GM18909 (cell line): ENCODE measurements around the gene ASNSD1.
A peak's percentile ranks its signal among the peaks of the same experiment; 100 is the strongest.

ENCODE experiments used
- ATAC-seq: cut with Tn5 transposase; IDR thresholded peaks from one replicate; pipeline ENCODE4 v1.9.1; 2021; ENCODE audit warnings: mild to moderate bottlenecking; ENCODE audit not compliant: unreplicated experiment, poor library complexity

Gene ASNSD1

DNA sequence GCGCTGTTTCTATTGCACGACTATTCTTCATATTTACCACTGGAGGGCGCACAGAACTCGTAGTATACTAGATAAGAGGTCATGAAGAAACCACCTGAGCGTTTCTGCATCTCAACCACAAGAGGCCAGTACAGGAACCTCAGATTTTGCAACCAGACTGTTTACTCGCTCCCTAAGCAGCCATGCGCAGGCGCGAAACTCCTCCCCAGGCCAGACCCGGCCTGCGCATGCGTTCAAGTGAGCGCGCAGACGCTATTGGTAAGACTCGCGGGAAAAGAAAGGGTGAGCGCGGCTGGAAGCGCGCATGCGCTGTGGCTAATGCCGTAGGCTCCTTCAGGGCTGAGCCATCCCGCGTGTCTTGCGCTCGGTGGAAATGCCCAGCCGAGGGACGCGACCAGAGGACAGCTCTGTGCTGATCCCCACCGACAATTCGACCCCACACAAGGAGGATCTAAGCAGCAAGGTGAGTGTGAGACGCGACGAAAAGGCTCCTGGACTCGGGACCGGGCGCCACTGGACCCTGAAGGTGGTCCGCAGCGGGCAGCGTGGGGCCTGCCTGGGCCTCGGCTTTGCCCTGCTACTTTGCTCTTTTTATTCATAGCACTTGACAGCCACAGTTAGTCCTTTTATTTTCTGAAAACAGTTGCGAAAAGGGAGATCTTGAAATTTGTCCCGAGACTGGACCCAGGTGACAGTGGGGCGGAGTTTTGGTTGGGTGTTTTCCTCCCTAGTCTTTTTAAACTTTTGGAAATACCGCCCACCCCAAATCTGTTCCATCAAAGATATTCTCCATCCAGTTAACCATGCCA, at the start of gene ASNSD1:
ASNSD1 (plus strand) TSS at position 312 of the 809 bp plus-strand sequence. CDS start 4,674 bp downstream, outside the sequence.
- peak; percentile 93 for ATAC-seq

DNA sequence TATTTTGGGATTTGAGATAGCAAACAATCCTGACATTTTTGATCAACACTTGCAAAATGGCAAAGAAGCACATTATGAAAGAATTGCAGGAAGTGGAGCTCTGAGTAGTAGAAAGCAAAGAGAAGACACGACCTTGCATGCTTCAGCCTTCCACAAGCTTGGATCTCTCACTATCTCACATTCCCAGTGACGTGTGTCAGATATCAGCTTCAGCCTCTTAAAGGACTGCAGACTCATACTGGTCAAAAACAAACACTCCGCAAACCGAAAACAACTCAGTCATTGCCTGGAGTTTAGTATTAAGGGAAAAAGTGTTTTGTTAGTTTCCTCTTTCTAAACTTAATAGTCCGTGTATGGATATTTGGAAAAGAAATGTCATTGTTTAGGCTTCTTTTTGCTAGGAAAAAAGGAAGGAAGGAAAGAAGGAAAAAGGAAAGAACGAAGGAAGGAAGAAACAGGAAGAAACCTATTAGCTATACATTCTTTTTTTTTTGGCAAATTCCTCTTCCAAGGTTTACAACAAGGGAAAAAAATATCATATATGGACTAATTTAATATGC, 48.1 kb upstream of the ASNSD1 start:
- no peak for ATAC-seq

DNA sequence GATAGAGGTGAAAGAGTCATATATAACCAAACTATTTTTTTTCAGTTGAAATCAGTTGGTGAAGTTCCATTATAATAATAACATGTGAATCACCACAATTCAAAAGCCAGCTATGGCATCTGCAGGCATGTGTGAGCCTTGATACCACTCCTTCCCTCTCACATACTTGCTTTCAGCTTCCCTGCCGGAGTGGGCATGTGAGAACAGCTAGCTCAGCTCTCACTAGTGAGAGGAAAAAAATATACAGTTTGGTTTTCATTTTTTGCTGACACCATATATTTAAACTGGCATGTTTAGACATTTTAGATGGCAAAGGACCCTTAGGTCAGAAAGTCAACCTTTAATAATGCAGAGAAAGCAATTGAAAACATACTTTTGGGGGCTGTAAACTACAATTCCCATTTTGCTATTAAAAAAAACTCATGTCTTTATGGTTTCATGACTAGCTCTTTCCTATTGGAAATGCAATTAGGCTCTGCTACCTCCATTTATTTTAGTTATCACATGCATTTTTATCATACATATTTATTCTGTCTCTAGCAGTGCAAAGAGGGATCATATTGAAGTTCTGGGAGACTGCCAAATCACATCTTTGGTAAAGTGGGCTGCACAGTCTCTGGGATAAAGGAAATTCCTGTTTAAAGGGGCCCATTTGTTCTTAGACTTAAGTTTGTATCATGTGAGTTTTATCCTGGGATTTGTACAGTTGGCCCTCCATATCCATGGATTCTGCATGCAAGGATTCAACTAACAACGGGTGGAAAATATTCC, 47.4 kb upstream of the ASNSD1 start:
- no peak for ATAC-seq

DNA sequence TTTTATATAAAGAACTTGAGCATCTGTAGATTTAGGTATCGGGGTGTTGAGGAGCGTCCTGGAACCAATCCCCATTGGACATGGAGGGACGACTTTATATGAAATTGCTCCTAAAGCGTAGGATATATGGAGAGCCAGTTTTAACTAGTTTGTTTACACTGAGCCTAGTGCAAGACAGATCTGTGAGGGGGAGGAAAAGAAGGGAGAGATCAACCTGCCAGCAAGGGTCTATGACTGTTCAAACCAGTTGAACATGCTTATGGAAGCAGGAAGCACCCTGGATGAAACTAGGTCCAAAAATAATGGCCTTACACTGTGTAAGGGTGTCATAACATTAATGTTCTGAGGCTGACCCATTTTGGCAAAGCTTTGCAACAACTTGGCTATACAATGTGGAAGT, 46.7 kb upstream of the ASNSD1 start:
- ATAC-seq: no peak

DNA sequence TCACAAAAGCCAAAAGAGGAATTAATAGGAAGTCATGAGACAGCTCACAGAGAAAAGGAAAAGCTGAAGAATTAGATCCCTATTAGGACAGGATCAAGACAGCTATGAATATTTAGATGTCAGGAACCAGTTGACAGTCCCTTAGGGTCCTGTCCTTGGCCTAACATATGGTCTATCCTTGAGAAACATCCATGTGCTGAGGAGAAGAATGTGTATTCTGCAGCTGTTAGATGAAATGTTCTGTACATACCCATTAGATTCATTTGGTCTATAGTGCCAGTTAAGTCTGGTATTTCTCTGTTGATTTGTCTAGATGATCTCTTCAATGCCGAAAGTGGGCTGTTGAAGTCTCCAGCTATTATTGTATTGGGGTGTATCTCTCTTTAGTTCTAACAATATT, 43.1 kb upstream of the ASNSD1 start:
- no peak for ATAC-seq

DNA sequence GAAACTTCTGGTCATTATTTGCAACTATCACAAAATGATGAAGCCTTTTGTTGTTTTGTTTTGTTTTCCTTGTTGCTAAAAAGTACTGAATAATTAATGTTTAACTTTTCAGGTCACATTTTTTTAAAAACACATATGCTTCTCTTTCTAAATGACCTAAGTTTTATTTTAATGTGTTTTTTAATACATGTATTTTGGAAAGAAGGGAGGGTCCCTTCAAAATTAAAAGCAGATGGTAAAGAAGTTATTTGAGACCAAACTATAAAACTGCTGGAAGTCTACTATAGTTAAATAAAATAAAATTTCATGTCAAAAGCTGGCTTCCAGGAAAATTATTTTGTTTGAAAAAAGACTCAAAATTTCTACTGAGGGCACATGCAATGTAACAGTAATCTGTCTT, 39.5 kb upstream of the ASNSD1 start:
- no peak for ATAC-seq

DNA sequence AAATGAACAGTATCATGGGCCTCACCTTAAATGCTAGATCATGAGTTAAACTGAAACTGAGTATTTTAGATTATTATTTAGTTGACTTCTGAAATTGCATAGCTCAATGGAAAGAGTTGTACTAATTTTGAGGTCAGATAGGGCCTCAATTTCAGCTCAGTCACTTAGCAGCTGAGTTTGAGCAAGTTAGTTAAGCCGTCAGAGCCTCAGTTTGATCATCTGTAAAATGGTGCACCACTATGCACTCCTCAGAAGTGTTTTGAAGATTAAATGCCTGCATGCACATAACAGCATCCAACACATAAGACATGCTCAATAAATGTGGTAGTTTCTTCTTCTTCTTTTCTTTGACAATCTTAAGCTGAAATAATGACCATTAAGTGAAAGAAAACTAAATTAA, 38.2 kb upstream of the ASNSD1 start:
- no peak for ATAC-seq

DNA sequence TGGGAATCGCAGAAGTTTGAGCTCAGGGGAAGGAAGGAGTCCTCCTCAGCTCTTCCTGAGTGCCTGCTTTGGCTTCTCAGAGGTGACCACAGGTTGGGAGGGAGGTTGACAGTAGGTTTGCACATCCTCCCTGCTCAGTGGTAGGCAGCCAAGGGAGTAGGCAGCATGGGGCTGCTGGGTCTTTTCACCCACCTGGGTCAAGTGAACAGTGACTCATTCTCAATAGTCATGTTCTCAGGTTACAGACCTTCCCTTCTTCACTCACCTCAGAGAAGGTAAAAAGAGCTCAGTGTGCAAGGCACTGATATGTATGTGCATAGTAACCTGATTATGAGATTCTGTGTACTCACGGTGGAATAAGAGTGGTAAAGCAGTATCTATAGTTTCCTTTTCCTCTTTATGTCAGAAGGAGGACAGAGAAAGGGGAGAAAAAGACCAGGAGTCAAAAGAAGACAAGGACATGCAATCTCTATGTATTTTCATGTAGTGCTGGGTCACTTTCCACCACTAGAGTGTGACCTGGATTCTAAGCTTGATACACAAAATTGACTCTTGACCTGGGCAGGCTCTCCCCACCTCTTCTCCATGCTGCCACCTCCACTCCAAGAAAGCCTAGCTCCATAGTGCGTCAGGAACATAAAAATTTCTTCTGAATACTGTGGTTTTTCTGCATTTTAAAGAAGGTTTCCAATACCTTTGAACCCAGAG, 36.5 kb upstream of the ASNSD1 start:
- ATAC-seq: no peak

DNA sequence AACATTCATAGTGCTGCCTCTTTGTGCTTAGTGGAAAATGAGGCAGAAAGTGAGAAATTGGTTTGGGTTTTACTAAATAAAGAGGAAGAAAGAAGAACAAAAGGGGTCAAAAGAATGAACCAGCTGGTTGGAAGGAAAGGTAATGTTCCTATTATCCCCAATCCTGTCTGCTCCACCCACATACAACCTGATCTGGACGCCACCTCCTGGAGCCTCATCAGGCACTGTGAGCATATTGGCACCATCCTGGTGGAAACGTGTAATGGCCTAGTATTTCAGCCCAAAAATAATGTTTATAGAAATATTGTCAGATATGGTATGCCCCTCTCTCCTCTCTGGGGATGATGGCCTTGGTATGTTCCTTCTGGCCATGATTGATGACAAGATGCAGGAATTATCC, 35.6 kb upstream of the ASNSD1 start:
- ATAC-seq: no peak

DNA sequence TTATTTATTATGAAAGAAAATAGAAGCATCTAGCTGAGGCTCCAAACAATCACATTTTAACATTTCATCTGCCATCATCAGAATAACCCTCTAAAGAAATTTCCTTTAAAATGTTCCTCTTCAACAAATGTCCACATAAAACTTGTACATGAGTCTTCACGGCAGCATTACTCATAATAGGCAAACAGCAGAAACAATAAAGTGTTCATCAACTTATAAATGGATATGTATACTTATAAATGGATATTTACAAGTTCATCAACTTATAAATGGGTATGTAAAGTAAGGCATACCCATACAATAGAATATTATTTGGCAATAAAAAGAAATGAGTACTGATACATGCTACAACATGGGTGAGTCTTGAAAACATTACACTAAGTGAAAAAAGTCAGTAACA, 33.5 kb upstream of the ASNSD1 start:
- ATAC-seq: no peak

DNA sequence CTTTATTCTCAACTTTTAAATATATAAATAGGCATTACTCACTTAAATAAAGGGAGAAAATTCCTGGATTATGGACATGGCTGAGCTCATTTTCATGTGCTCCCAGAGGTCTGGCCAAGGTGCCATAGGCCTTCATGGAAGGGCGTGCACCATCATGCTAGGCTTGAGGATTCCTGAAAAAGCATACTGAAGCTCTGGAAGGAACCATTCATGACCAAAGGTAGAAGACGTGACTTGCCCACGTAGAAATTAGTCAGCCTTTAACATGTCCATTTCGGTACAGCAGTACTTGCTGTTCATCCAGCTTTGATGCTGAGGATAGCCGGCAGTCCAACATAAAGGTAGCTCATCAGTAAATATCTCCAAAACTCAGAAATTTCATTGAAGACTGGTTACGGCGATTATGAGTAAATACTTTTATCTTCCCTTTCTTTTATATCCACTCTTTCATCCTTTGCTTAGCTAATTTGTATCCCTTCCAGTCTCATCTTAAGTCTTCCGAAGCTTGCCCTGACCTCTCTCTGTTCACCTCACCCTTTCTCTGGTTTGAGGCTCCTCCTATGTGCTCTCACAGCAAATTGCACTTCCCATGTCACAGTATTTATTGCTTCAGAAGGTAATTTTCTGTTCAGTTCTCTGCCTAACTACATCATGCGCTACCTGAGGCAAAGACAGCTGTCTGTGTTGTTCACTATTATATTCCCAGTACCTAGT, 32.3 kb upstream of the ASNSD1 start:
- ATAC-seq: no peak

DNA sequence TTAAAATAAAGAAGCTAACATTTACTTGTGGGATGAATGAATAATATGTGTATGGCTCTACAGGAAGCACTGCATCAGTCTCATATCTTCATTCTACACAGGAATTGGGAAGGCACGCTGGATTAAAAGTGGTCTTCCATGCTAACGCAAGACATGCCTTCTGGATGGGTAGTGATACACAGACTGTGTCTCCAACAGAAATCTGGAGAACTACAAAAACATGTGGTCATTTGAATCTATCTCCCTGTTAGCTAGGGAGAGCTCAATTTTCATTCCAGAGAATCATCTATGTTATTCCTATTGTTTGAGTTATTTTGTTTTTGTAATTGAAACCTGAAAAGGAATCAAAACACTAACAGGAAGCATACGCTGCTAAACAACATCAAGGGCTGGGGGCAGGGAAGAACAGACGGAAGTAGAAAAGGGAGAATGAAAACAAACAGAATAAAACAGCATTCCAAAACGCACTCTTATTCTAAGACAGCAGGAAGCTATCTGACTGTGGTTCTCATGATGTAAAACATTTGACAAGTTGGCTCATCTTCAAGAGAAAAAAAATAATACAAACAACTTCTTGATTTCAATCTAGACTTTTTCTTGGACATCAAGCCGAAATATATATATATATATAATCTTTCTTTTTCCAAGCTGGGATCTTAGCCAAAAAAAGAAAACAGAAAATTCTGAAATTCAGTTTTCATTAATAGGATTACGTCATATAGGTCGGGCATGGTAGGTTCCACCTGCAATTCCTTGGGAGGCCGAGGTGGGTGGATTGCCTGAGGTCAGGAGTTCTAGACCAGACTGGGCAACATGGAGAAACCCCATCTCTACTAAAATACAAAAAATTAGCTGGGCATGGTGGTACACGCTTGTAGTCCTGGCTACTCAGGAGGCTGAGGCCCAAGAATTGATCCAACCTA, 31.5 kb upstream of the ASNSD1 start:
- ATAC-seq: no peak

DNA sequence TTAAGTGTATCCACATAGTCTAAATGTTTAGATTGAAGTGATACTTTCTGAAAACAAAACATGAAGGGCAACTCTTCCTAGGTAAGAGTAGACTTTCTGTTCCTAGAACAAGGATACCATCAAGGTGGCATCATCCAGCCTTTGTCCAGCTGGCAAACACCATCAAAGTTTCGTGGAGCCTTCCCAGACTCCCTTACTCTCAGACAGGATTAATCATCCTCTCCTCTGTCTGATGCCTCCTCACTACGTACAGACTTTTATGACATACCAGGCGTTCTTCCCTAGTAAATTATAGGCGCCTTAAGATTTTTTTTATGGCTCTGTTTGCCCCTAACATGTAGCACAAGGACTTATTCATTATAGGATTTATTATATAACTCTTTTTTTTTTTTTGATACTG, 29.4 kb upstream of the ASNSD1 start:
- no peak for ATAC-seq

DNA sequence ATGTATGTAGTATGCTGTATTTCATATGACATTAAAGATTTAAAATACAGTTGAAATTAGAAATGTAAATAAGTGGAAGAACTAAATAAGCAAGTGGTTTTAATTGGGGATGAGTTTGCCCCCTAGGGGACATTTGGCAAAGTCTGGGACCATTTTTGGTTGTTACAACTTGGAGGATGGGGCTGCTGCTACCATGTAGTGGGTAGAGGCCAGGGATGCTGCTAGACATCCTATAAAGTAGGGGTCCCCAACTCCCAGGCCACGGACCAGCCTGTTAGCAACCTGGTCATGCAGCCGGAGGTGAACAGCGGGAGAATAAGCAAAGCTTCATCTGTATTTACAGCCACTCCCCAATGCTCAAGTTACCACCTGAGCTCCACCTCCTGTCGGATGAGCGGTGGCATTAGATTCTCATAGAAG, 27.9 kb upstream of the ASNSD1 start:
- no peak for ATAC-seq

DNA sequence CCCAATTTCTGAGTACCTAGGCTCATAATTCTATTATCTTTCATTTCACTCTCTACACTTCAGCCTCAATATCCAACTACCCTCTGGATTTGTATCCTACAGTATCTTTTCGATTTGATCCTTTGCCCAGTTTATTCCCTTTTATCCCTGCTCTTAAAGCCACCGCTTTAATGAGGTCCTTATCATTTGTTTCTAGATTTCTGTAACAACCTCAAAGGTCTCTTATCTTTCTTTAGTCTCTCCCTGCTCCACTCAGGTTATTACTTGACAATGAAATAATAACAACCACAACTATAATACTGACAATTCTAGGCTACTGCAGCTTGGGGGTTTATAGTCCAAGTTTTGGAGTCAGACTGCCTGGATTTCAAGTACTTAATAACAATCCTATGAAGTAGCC, 25.9 kb upstream of the ASNSD1 start:
- ATAC-seq: no peak

DNA sequence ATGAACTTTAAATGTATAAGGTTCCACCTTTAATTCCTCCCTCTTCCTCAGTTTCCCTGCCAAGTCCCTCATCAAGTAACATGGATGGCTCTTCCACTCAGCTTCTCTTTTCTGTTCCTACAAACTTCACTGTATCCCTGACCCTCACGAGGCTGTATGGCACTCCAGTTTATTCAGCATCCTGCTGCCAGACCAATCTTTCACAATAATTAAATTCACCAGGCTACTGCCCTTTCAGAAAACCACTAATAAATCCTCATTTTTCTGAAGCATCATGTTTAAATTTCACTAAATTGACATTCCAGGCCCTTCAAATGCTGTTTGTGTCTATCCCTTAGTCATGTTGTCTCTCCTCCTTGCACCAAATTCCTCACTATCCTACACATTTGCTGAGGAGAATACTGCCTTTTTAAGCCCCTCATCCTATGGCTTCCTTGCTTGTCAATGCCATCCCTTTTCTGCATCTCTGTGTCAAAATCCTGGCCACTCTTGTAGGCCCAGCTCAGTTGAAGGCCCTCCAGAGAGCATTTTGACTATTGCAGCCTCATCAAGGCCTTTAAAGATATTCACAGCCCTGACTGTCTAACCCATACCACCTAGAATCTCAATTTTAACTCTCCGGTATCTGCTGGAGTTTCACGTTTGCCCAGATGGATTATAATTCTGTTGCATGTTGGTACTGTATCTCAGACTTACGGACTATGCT, 22.8 kb upstream of the ASNSD1 start:
- no peak for ATAC-seq

DNA sequence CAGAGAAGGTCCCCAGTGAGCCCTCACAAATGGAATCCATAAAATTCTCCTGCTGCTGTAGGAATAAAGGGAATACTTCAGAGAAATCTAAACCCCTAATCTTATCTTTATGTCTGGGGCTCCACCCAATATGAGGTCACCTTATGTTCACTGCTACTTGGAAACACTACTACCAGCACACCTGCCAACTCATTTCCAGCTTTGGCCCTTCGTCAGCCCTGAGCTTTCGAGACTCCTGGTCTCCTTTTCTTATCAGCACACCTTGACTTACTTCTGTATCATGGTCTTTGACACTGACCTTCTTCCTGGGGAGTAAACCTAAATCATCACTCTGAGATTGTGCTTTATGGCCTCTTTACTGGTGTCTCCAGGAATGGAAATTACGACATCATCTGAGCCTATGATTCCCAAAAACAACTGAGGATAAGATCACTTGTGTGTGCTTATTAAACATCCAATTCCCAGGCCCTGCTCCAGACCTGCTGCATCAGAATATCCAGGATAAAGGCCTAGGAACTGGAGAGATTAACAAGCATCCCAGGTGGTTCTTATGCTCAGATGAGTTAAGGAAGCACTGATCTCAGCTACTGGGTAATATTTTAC, 22.2 kb upstream of the ASNSD1 start:
- ATAC-seq: no peak

DNA sequence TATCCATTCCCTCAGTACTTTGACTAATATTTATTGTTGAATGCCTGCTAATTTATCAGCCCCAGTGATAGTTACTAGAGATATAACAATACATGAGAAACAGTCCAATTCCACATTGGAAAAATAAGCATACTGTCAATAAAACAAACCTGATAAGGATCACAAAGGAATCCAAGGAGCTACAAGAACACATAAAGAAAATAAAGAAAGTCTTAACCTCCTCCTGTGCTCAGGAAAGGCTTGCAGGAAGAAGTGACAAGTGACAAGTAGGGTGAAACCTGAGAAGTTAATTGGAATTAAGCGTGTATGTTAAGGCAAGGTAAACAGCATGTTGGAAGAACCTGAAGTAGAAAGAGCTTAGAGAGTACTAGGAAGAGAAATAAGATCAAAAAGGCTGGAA, 20.3 kb upstream of the ASNSD1 start:
- no peak for ATAC-seq
